Neural crest cell (in vitro differentiated cells): ENCODE results near the gene SLC30A3. TPM values are rescaled to one million over a fixed set of nuclear protein-coding genes. Genes with fewer than 3 reads are reported as not detected.
"Not testable (repeated sequence)": the region's sequence is repeated elsewhere in the genome, so short reads cannot be mapped to it uniquely, and the experiment has no call there.

Experiments used
- DNase-seq: peaks from one replicate; pipeline ENCODE4 v3.0.0; 2021; ENCODE audit warnings: low read depth, mixed read lengths, low spot score
- H3K27ac Mint-ChIP-seq: one replicate; pipeline ENCODE4 v1.8.0; 2021; ENCODE audit warnings: mild to moderate bottlenecking, mixed read lengths; ENCODE audit not compliant: unreplicated experiment
- H3K27me3 Mint-ChIP-seq: 2 replicates; pipeline ENCODE4 v1.8.0; 2021; ENCODE audit warnings: low read depth, mild to moderate bottlenecking, mixed read lengths
- H3K36me3 Mint-ChIP-seq: 2 replicates; pipeline ENCODE4 v1.8.0; 2021; ENCODE audit warnings: low read depth, mild to moderate bottlenecking, mixed read lengths
- H3K4me1 Mint-ChIP-seq: 2 replicates; pipeline ENCODE4 v1.8.0; 2021; ENCODE audit warnings: mixed read lengths
- H3K4me3 Mint-ChIP-seq: one replicate; pipeline ENCODE4 v1.8.0; 2021; ENCODE audit warnings: mild to moderate bottlenecking, mixed read lengths
- H3K9me3 Mint-ChIP-seq: 2 replicates; pipeline ENCODE4 v1.8.0; 2021; ENCODE audit warnings: mixed read lengths
- CTCF ChIP-seq: fragments of 200-600 bp; sonication (generic); conservative IDR thresholded peaks from 2 replicates; pipeline ENCODE4 v1.5.0; 2021; ENCODE audit warnings: antibody characterized with exemption, mild to moderate bottlenecking
- total RNA-seq: library from RNA; stranded (reverse); gene quantifications from 2 replicates; pipeline ENCODE4 v1.2.1, GENCODE V29; 2021

The SLC30A3 gene
- total RNA-seq, 1 donor from 2014 or later, result 0.93 TPM

DNA sequence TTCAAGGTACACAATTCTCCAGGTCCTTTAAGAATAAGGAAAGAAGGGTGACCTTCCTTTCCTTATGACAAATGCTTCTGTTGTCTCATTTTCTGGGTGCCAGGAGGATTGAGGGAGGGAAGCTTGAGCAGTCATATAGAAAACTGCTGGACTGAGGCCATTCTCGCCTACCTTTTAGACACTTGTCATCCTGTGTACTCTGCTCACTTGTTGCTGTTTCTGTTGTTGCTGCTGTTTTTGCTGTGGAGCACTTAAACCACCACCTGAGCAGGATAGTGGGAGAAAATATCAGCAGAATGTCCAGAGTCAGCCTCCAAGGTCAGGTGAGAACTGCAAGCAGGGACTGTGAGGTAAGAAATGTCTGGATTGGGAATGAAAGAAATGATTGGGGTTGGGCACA, 15.2 kb upstream of the SLC30A3 start:
- Mint-ChIP-seq H3K27ac (no peak overlapping the region), H3K27me3 (peaks cover 57% of the 10 kb centered on the region), H3K4me3 (no peak overlapping the region), H3K4me1 (no peaks in the 10 kb centered on the region), H3K36me3 (no peaks in the 10 kb centered on the region), H3K9me3 (no peaks in the 10 kb centered on the region)
- DNase-seq, result no peak
- no peak for TF ChIP-seq CTCF

DNA sequence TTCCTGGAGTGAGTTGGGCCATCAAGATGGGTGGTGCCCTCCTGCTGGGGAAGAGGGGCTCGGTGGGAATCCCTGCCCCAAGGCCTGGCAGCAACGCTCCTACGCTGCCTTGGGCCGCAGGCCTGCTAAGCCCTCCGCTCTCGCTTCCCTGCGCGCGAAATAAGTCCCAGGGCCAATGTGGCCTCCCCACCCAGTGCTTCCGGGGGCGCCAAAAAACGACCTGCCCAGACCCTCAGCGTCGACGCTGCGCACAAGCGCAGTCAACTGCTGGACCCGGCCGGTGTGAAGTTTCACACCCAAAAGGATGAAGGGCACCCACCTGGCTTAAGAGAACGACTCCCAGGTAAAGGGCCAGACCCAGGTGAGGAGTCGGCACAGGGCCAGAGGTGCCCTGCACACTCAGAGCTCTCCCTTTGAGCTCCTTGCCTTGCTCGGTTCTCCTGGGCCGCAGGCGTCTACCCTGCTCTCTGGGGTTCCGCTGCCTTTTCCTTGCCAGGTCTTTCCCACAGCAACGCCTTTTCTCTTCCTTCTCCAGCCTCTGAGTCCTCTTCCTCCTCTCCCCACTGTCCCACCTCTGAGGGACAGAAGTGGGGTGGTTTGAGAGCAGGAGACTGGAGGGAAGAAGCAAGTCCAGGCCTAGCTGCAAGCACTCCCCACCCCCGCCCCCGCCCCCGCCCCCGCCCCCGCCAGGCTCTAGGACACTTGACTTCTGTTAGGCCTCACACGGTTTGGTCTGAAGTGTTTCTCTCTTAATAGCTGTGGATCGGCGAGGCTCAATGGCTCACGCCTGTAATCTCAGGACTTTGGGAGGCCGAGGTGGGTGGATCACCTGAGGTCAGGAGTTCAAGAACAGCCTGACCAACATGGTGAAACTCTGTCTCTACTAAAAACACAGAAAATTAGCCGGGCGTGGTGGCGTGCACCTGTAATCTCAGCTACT, 12.6 kb upstream of the SLC30A3 start, which contains the start of gene DNAJC5G:
DNAJC5G (plus strand) TSS at position 223 of the 940 bp plus-strand sequence. CDS start 1,296 bp downstream, outside the sequence.
- H3K36me3 Mint-ChIP-seq, result no peaks in the 10 kb centered on the region
- no peaks in the 10 kb centered on the region for H3K4me1 Mint-ChIP-seq
- no peaks in the 10 kb centered on the region for H3K9me3 Mint-ChIP-seq
- no peak within 1 kb of the TSS for H3K4me3 Mint-ChIP-seq
- no peak for DNase-seq
- peaks cover 47% of the 10 kb centered on the region for H3K27me3 Mint-ChIP-seq
- no peak within 1 kb of the TSS for H3K27ac Mint-ChIP-seq
- TF ChIP-seq CTCF, result no peak

- not testable (repeated sequence) for H3K4me3 Mint-ChIP-seq
These were observed 10.0 kb upstream of the SLC30A3 start for GRCh38 chr2:27272537-27273522.

GRCh38 chr2:27271631-27272340, 8.9 kb upstream of the SLC30A3 start:
- DNase-seq, result no peak
- TF ChIP-seq CTCF, result no peak
- Mint-ChIP-seq H3K9me3 (no peaks in the 10 kb centered on the region), H3K27me3 (peaks cover 40% of the 10 kb centered on the region), H3K4me3 (no peak overlapping the region), H3K36me3 (no peaks in the 10 kb centered on the region), H3K27ac (no peak overlapping the region), H3K4me1 (no peaks in the 10 kb centered on the region)

More at GRCh38 chr2:27272537-27273522, 10.0 kb upstream of the SLC30A3 start:
- H3K27me3 Mint-ChIP-seq, result peaks cover 47% of the 10 kb centered on the region
- not testable (repeated sequence) for H3K27ac Mint-ChIP-seq, DNase-seq, H3K4me1 Mint-ChIP-seq, H3K9me3 Mint-ChIP-seq, H3K36me3 Mint-ChIP-seq

DNA sequence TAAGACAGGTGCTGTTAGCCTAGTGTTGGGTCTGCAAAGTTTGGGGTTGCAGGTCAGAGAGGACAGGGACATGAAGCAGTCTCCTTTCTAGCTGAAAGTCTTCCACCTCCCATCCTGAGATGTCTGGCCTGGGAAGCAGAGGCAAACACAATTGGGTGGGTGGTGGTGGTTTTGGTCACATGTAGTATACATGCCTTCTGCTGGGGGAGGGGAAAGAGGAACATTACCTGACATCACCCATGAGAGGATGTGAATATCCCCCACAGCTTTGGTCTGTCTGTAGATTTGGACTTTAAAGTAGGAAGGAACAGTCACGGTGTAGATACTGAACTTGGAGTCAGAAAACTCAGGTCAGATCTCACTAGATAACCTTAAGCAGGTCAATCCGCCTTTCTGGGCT, 7.8 kb upstream of the SLC30A3 start:
- H3K4me3 Mint-ChIP-seq, result no peak overlapping the region
- DNase-seq, result no peak
- no peaks in the 10 kb centered on the region for H3K9me3 Mint-ChIP-seq
- no peak for TF ChIP-seq CTCF
- no peaks in the 10 kb centered on the region for H3K4me1 Mint-ChIP-seq
- H3K27me3 Mint-ChIP-seq, result peaks cover 34% of the 10 kb centered on the region
- no peak overlapping the region for H3K27ac Mint-ChIP-seq
- H3K36me3 Mint-ChIP-seq, result no peaks in the 10 kb centered on the region
